ENCODE results near the gene ARL17B.

DNA sequence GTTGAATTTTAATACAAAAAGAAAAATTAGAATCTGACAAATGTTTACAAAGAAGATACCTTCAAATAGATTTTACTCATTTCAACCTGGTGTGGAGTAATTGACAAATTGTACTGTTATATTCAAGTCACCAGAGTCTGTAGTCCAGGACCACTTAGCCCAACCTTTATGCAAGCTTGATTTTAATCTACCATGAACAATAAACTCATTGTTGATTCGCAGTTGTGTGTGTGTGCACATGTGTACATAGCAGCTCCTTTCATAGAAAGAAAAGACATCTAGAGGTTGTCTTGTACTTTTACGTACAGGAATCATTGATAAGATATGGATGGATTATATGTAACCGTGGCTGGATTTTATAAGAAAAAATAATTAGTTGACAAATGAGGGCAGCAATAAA is 87.3 kb downstream of the ARL17B start:
- TF ChIP-seq SUZ12 (IDR thresholded peaks at IDR 0.05; ENCODE audit: extremely low read depth, insufficient read depth, insufficient read length) (no peak), YY1 (IDR thresholded peaks at IDR 0.05; ENCODE audit: insufficient read depth, insufficient read length) (no peak), ZNF274 (IDR thresholded peaks at IDR 0.05; ENCODE audit: low read depth, low read length) (no peak)

Measured in NT2/D1 (cell line).